ENCODE measurements around the gene LRRC43.

Gene LRRC43

DNA sequence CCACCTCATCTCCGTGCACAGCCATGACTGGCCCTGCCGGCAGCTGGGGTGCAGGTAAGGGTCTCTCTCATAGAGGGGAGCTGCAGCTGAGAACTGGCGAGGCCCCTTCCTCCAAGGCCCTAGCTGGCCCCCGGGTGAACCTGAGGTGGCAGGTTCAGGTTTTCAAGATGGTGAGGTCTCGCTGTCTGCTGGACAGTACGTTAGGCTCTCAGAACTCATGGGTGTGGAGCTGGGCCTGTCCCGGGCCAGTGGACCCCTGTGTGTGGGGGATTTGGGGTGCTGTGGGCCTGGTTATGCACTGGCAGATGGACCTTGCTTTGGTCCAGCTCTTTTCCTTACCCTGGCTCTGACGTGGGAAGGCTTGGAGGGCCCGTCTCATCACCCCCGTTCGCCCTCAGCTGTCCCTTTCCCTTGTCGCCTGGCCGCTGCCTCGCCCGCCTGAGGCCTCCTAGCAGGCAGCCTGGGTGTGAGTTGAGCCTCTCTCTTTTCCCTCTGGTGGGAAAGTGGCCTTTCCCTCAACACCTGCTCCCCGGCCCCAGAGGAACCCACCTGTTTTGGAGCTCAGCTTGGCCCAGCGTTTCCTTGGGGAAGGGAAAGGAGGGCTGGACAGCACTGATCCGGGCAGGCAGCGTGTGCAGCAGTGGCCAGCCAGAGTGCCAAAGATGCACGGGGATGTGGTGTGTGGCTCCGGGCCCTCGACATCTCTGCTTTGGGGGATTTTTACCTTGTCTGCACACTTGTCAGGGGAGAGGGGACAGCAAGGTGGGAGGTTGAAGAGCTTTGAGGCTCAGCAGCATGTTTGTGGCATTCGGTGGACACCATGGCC lies 37.2 kb upstream of the LRRC43 start:
- intact Hi-C loops (cut with micrococcal nuclease): no loop called here
- Mint-ChIP-seq H3K4me3 (no peak overlapping the region), H3K27ac (no peak overlapping the region), H3K27me3 (peaks cover 2% of the 10 kb centered on the region), H3K4me1 (ENCODE audit: low read depth) (peaks cover 7% of the 10 kb centered on the region), H3K9me3 (no peaks in the 10 kb centered on the region), H3K36me3 (ENCODE audit: low read depth) (peaks cover 64% of the 10 kb centered on the region)

DNA sequence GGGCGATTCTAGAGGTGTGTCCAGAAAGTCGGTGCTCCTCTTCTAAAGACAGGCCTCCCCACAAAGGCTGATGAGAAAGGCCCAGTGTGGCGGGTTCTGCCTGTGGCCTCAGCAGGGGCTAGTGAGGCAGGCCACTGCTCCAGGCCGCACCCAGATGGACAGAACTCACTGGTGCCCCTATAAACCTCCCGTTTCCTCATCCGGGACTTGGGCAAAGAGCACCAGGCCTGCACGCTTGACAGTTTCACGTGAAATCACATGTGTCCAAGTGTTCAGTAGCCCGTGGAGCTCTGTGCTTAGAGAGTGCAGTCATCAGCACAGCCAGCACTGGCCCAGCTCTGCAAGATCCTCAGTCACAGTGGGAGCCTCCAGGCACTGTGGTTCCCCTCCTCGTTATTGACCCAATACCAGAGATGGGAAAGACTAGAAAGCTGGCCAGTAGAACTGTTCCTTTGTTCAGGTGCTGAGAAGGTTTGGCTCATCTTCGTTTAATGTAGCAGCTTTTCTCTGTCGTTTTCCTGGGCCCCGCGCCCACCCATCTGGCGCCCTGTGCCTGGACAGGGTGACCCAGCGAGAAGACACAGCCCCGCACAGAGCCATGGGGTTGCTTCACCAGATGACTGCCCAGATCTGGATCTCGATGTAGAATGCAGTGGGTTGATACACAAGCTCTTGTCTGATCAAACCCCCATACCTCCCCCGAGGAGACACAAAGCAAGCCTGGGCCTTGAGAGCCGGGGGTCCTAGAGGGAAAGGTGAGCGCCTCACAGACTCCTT lies 35.2 kb upstream of the LRRC43 start:
- no peak overlapping the region for H3K4me3 Mint-ChIP-seq
- no peak overlapping the region for H3K27ac Mint-ChIP-seq
- peaks cover 4% of the 10 kb centered on the region for H3K4me1 Mint-ChIP-seq (ENCODE audit: low read depth)
- intact Hi-C loops (cut with micrococcal nuclease): no loop called here
- H3K27me3 Mint-ChIP-seq: peaks cover 2% of the 10 kb centered on the region
- H3K36me3 Mint-ChIP-seq (ENCODE audit: low read depth): peaks cover 45% of the 10 kb centered on the region
- no peaks in the 10 kb centered on the region for H3K9me3 Mint-ChIP-seq

DNA sequence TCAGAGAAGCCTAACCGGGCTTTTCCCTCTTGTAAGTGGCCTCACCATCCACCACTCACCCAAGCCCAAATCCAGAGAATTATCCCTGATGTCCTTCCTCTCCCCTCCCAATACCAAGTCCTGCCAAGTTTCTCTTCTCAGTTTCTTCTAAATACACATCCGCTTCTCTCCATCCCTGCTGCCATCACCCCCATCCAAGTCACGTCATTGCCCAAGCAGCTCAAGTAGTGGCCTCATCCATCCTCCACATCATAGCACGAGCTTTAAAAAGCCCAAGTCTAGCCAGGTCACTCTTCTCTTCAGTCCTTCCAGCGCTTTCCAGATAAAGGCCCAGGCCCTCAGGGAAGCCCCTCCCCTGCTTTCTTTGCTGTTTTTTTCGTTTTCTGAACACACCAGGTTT lies 34.3 kb upstream of the LRRC43 start:
- Mint-ChIP-seq H3K4me1 (ENCODE audit: low read depth) (peaks cover 4% of the 10 kb centered on the region), H3K9me3 (no peaks in the 10 kb centered on the region), H3K27me3 (peaks cover 2% of the 10 kb centered on the region), H3K27ac (no peak overlapping the region), H3K36me3 (ENCODE audit: low read depth) (peaks cover 35% of the 10 kb centered on the region), H3K4me3 (no peak overlapping the region)
- intact Hi-C loops (cut with micrococcal nuclease): no loop called here

DNA sequence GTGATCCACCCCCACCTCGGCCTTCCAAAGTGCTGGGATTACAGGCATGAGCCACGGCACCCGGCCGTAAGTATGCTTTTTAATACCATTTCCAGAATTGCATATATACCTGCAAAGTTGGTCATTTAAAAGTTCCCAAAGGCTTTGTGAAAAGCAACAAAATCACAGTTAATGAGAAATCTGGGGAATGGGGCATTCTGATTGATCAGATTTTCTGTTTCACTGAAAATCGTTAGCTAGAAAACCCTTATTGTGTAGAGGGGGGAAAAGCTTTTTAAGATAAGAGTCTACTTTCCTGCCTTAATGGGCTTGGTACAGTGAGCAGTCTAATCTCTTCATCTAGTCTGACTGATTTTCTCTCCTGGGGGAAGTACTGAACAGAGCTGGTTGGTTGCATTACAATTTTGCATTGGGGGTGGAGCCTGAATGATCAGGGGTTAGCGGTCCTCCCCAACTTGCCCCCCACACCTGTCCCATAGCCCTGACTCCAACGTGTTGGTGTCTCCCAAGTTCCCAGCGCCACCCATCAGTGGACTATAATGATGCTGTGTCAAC lies 32.7 kb upstream of the LRRC43 start:
- H3K27me3 Mint-ChIP-seq: peaks cover 2% of the 10 kb centered on the region
- H3K4me3 Mint-ChIP-seq: no peak overlapping the region
- H3K36me3 Mint-ChIP-seq (ENCODE audit: low read depth): peaks cover 20% of the 10 kb centered on the region
- no peak overlapping the region for H3K27ac Mint-ChIP-seq
- peaks cover 4% of the 10 kb centered on the region for H3K4me1 Mint-ChIP-seq (ENCODE audit: low read depth)
- intact Hi-C loops (cut with micrococcal nuclease): no loop called here
- H3K9me3 Mint-ChIP-seq: no peaks in the 10 kb centered on the region

DNA sequence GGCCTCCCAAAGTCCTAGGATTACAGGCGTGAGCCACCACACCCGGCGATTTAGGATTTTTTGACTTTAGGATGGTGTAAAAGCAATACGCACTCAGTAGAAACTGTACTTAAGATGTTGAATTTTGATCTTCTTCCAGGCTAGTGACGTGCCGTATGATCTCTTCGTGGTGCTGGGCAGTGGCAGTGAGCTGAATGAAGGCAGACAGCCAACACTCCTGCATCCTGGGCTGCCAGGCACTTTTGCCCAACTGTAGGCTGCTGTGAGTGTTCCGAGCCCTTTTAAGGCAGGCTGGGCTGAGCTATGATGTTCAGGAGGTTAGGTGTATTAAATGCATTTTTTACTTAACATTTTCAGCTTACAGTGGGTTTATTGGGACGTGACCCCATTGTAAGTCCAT lies 30.2 kb upstream of the LRRC43 start:
- Mint-ChIP-seq H3K36me3 (ENCODE audit: low read depth) (no peaks in the 10 kb centered on the region), H3K27me3 (peaks cover 2% of the 10 kb centered on the region), H3K9me3 (no peaks in the 10 kb centered on the region), H3K27ac (no peak overlapping the region), H3K4me1 (ENCODE audit: low read depth) (peaks cover 4% of the 10 kb centered on the region), H3K4me3 (no peak overlapping the region)
- intact Hi-C loops (cut with micrococcal nuclease): no loop called here

DNA sequence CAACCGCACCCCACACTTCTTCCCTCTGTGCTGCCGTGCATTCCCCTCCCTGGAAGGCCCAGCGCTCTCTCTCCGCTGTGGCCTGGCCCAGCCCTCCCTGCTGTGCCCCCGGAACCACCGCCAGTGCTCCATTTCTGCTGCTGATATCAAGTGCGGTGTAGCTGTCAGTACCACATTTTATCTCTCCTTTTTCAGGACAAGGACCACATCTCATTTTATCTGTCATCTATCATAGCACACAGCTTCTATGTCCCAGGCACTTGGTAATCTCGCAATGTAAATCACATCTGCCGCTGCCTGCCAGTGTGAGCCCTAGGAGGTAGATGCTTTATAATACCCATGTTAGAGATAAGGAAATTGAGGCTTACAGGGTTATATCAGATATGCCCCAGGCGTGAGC lies 27.2 kb upstream of the LRRC43 start:
- no peaks in the 10 kb centered on the region for H3K4me1 Mint-ChIP-seq (ENCODE audit: low read depth)
- intact Hi-C loops (cut with micrococcal nuclease): no loop called here
- H3K27ac Mint-ChIP-seq: no peak overlapping the region
- no peaks in the 10 kb centered on the region for H3K36me3 Mint-ChIP-seq (ENCODE audit: low read depth)
- no peak overlapping the region for H3K4me3 Mint-ChIP-seq
- H3K27me3 Mint-ChIP-seq: no peaks in the 10 kb centered on the region
- H3K9me3 Mint-ChIP-seq: no peaks in the 10 kb centered on the region

DNA sequence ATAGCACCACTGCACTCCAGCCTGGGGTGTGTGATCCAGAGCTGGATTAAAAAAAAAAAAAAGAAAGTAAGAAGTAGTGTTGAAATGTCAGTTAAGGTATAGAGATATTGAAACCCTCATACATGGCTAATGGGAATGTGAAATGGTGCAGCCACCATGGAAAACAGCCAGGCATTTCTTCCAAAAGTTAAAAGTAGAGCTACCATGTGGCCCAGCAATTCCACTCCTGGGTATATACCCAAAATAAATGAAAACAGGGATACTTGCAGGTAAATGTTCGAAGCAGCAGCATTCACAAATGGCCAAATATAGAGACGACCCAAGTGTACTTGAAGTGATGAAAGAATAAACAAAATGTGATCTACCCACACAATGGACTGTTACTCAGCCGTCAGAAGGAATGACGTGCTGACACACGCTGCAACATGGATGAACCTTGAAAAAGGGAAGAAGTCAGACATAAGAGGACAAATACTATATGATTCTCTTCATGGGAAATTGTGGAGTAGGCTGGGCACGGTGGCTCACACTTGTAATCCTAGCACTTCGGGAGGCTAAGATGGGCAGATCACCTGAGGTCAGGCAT lies 24.1 kb upstream of the LRRC43 start:
- no peaks in the 10 kb centered on the region for H3K36me3 Mint-ChIP-seq (ENCODE audit: low read depth)
- H3K9me3 Mint-ChIP-seq: no peaks in the 10 kb centered on the region
- peaks cover 3% of the 10 kb centered on the region for H3K27me3 Mint-ChIP-seq
- no peaks in the 10 kb centered on the region for H3K4me1 Mint-ChIP-seq (ENCODE audit: low read depth)
- no peak overlapping the region for H3K4me3 Mint-ChIP-seq
- H3K27ac Mint-ChIP-seq: no peak overlapping the region
- intact Hi-C loops (cut with micrococcal nuclease): no loop called here

DNA sequence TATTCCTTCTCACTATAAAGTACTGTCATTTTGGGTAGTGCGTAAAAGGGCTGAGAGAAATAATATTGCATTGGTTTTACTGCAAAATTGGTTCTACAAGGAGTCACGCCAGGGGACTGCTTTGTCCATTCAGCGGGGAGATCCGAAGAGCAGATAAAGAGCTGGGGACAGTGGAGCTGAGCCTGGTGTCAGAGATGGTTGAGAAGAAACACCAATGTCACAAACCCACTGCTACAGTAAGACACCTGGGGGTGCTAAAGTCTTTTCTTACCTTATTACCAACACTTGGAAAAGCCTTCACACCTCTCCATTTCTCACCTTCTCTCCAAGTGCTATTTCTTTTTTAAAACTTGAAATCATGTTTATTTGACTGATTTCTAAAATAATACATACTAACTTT lies 23.0 kb upstream of the LRRC43 start:
- H3K36me3 Mint-ChIP-seq (ENCODE audit: low read depth): no peaks in the 10 kb centered on the region
- H3K4me3 Mint-ChIP-seq: no peak overlapping the region
- no peaks in the 10 kb centered on the region for H3K9me3 Mint-ChIP-seq
- H3K4me1 Mint-ChIP-seq (ENCODE audit: low read depth): no peaks in the 10 kb centered on the region
- no peak overlapping the region for H3K27ac Mint-ChIP-seq
- intact Hi-C loops (cut with micrococcal nuclease): no loop called here
- peaks cover 3% of the 10 kb centered on the region for H3K27me3 Mint-ChIP-seq

DNA sequence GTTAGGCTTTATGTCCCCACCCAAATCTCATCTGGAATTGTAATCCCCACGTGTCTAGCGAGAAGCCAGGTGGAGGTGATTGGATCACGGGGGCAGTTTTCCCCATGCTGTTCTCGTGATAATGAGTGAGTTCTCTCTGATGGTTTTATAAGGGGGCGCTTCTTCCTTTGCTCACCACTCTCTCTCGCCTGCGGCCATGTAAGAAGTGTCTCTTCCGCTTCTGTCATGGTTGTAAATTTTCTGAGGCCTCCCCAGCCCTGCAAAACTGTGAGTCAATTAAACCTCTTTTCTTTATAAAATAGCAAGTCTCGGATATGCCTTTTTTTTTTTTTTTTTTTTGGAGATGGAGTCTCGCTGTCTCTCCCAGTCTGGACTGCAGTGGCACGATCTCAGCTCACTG lies 22.2 kb upstream of the LRRC43 start:
- no peaks in the 10 kb centered on the region for H3K4me1 Mint-ChIP-seq (ENCODE audit: low read depth)
- H3K4me3 Mint-ChIP-seq: no peak overlapping the region
- no peaks in the 10 kb centered on the region for H3K9me3 Mint-ChIP-seq
- intact Hi-C loops (cut with micrococcal nuclease): no loop called here
- peaks cover 3% of the 10 kb centered on the region for H3K27me3 Mint-ChIP-seq
- H3K27ac Mint-ChIP-seq: no peak overlapping the region
- H3K36me3 Mint-ChIP-seq (ENCODE audit: low read depth): no peaks in the 10 kb centered on the region

DNA sequence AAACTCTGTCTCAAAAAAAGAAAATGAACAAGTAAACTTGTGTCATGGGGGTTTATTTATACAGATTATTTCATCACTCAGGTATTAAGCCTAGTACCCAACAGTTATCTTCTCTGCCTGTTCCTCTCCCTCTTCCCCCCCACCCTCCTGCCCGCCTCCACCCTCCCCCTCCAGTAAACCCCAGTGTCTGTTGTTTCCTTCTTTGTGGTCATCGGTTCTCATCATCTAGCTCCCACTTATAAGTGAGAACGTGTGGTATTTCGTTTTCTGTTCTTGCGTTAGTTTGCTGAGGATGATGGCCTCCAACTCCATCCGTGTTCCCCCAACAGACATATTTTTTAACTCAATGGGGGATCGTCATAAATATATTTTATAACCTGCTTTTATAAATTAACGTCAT lies 21.2 kb upstream of the LRRC43 start:
- H3K27ac Mint-ChIP-seq: no peak overlapping the region

DNA sequence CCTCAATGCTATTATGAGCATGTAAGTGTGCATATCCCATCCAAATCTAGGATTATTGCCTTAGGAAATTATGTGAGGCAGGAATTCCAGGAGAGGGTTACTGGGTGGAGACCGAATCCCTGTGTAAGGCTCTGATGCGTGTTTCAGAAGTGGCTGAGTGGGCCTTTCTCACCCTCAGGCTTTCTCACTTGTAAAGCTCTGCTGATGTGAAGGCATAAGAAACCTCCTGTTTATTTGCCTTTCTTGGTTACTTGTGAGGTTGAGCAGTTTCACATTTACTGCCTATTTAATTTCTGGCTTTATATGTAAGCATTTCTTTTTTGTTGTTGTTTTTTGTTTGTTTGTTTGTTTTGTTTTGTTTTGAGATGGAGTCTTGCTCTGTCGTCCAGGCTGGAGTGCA lies 19.9 kb upstream of the LRRC43 start:
- Mint-ChIP-seq H3K4me1 (ENCODE audit: low read depth) (no peaks in the 10 kb centered on the region), H3K36me3 (ENCODE audit: low read depth) (no peaks in the 10 kb centered on the region), H3K9me3 (no peaks in the 10 kb centered on the region), H3K27me3 (peaks cover 3% of the 10 kb centered on the region), H3K27ac (no peak overlapping the region), H3K4me3 (no peak overlapping the region)
- intact Hi-C loops (cut with micrococcal nuclease): no loop called here

More for the DNA sequence above, 21.2 kb upstream of the LRRC43 start:
- Mint-ChIP-seq H3K4me3 (no peak overlapping the region), H3K27me3 (peaks cover 3% of the 10 kb centered on the region), H3K9me3 (no peaks in the 10 kb centered on the region), H3K4me1 (ENCODE audit: low read depth) (no peaks in the 10 kb centered on the region), H3K36me3 (ENCODE audit: low read depth) (no peaks in the 10 kb centered on the region)
- intact Hi-C loops (cut with micrococcal nuclease): no loop called here

DNA sequence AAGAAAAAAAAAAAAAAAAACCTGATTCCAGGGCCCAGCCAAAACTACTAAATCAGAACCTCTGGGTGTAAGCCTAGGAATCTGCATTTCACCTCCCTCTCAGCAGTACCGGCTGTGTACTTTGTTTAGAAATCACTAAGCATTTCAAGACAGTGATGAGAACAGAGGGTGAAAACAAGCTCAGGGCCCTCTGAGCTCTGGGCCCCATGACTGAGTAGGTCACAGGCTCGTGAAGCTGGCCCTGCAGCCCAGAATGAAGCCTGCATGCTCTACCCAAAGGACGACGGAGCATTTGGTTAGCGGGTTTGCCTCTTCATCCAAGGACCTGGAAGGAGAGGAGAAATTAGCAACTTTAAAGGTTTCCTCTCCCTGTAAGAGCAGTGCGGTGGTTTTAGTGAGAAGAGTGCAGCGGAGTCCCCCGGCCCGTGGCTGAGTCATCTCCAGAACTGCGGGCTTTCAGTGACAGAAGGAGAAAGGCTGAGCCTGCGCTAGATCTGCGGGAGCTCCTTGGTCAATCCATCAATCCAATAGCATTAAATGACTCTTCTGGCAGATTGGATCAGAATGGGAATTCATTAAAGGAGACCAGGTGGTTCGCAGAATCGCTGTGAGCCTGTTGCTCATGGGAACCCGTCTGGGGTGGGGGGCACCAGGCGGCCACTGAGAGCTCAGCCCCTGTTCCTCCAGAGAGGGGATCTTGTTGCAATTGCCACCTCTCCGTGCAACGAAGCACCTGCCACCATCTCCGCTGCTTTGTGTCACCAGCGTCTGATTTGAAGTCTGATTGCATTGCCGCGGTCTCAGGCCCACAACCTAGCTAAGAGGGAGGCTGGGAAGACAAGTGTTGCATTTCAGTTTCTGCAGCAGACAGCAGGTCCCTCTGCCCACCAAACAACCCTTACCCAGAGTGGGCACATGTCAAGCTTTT lies 16.2 kb upstream of the LRRC43 start:
- Mint-ChIP-seq H3K4me3 (no peak overlapping the region), H3K36me3 (ENCODE audit: low read depth) (no peaks in the 10 kb centered on the region), H3K4me1 (ENCODE audit: low read depth) (no peaks in the 10 kb centered on the region), H3K27ac (no peak overlapping the region), H3K9me3 (no peaks in the 10 kb centered on the region), H3K27me3 (peaks cover 6% of the 10 kb centered on the region)
- intact Hi-C loops (cut with micrococcal nuclease): no loop called here

DNA sequence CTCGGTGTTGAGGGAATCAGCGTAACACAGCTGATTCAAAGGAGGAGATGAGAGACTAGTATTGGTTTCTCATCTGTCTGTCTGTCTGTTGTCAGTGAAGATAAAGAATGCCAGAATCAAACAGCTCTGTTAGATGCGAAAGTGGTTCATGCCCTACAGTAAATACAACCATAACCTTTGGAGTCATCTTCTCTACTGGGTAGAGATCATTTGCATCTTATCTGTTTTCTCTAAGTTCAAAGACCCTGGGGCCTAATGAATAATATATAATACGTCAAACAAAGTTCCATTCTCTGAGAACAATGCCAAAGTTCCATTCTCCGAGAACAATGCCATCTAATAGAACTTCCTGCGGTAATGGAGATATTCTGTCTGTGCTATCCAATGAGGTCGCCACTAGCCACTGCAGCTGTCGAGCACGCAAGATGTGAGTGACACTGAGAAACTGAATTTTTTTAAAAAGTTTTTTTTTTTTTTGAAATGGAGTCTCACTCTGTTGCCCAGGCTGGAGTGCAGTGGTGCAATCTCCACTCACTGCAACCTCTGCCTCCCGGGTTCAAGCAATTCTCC lies 15.5 kb upstream of the LRRC43 start:
- Mint-ChIP-seq H3K27me3 (peaks cover 4% of the 10 kb centered on the region), H3K4me1 (ENCODE audit: low read depth) (no peaks in the 10 kb centered on the region), H3K4me3 (no peak overlapping the region), H3K9me3 (no peaks in the 10 kb centered on the region), H3K36me3 (ENCODE audit: low read depth) (no peaks in the 10 kb centered on the region), H3K27ac (no peak overlapping the region)
- intact Hi-C loops (cut with micrococcal nuclease): no loop called here
